AG09309 (cell line): Measurements from ENCODE around the gene RAD51B.

Experiments used
- DNase-seq: peaks from one replicate; pipeline ENCODE4 v3.0.0-alpha.2; 2010; ENCODE audit warnings: low read depth
- H3K4me3 ChIP-seq: 2 replicates; pipeline ENCODE4 v1.5.1; 2011; ENCODE audit warnings: mild to moderate bottlenecking, low read depth, low read length, moderate library complexity; ENCODE audit not compliant: control insufficient read depth
- CTCF ChIP-seq: IDR thresholded peaks from 2 replicates; pipeline ENCODE4 v1.5.1; 2011; ENCODE audit warnings: mild to moderate bottlenecking, low read depth, low read length, inconsistent platforms; ENCODE audit not compliant: insufficient read depth, control insufficient read depth; ENCODE audit errors: missing control alignments

The RAD51B gene

GRCh38 chr14:67927244-67927643 is 107.7 kb downstream of the RAD51B start:
- H3K4me3 ChIP-seq: no peak overlapping the region
- DNase-seq: no peak
- no peak for TF ChIP-seq CTCF

GRCh38 chr14:67928375-67928774 is 108.8 kb downstream of the RAD51B start:
- no peak for TF ChIP-seq CTCF
- H3K4me3 ChIP-seq: no peak overlapping the region
- DNase-seq: no peak

- TF ChIP-seq CTCF: no peak
- no peak for DNase-seq
- H3K4me3 ChIP-seq: no peak overlapping the region
These were observed 113.2 kb downstream of the RAD51B start for GRCh38 chr14:67932708-67933246.

- DNase-seq: no peak
- TF ChIP-seq CTCF: no peak
These were observed 113.7 kb downstream of the RAD51B start for GRCh38 chr14:67933266-67933665.

GRCh38 chr14:67934087-67934486 is 114.5 kb downstream of the RAD51B start:
- no peak overlapping the region for H3K4me3 ChIP-seq
- peak; percentile 71 for DNase-seq

More at GRCh38 chr14:67933266-67933665, 113.7 kb downstream of the RAD51B start:
- H3K4me3 ChIP-seq: no peak overlapping the region

GRCh38 chr14:67934862-67935261 is 115.3 kb downstream of the RAD51B start:
- no peak for TF ChIP-seq CTCF
- DNase-seq: no peak
- no peak overlapping the region for H3K4me3 ChIP-seq

More at GRCh38 chr14:67934087-67934486, 114.5 kb downstream of the RAD51B start:
- peak; percentile 61 for TF ChIP-seq CTCF

- TF ChIP-seq CTCF: no peak
- H3K4me3 ChIP-seq: no peak overlapping the region
- no peak for DNase-seq
These were observed 115.8 kb downstream of the RAD51B start for GRCh38 chr14:67935371-67935770.
